ENCODE data around the gene C2orf49. TPM values are rescaled to one million over a fixed set of nuclear protein-coding genes. Genes with fewer than 3 reads are reported as not detected.

The C2orf49 gene
- total RNA-seq, 2 experiments from 2014 or later: 20.5 to 23.1 TPM

DNA sequence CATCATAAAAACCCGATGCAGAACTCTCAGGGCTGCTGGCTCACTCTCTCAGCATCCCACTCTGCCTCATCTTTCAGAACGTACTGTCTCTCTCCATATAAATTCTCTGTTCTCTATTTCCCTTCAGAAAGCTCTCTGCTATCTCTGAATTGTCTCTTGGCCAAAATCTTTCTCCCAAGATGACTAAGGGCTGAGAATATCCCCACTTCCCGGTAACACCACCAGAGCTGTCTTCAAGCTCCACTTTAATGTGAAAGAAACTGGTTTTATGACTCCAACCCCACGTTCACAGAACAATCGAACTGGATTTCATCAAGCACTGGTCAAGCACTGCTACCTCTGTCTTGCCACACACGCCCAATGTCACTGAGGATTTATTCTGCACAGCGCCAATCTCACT lies 30.2 kb upstream of the C2orf49 start:
- ATAC-seq (no peak), DNase-seq (peak; percentile 12)
- no peak overlapping the region for H3K27ac Mint-ChIP-seq
- H3K4me1 Mint-ChIP-seq: peaks cover 22% of the 10 kb centered on the region
- H3K9me3 Mint-ChIP-seq (ENCODE audit: low read depth): no peaks in the 10 kb centered on the region
- H3K36me3 Mint-ChIP-seq: peaks cover 17% of the 10 kb centered on the region
- H3K4me3 Mint-ChIP-seq: no peak overlapping the region
- H3K27me3 Mint-ChIP-seq: no peaks in the 10 kb centered on the region
- CTCF ChIA-PET: interaction anchor here (1.3 kb wide), 1 partner anchor 19 kb away, joined by 3 read pairs; no protein-coding TSS in a partner anchor

- H3K4me1 Mint-ChIP-seq: peaks cover 20% of the 10 kb centered on the region
- no peak overlapping the region for H3K27ac Mint-ChIP-seq
- ATAC-seq (no peak), DNase-seq (peak; percentile 26)
- H3K27me3 Mint-ChIP-seq: no peaks in the 10 kb centered on the region
- H3K9me3 Mint-ChIP-seq (ENCODE audit: low read depth): no peaks in the 10 kb centered on the region
- CTCF ChIA-PET: no interaction called here
- peaks cover 17% of the 10 kb centered on the region for H3K36me3 Mint-ChIP-seq
- H3K4me3 Mint-ChIP-seq: no peak overlapping the region
Measured at GRCh38 chr2:105307550-105307949, 29.8 kb upstream of the C2orf49 start.

- Mint-ChIP-seq H3K27me3 (no peaks in the 10 kb centered on the region), H3K9me3 (ENCODE audit: low read depth) (no peaks in the 10 kb centered on the region), H3K4me1 (peaks cover 16% of the 10 kb centered on the region), H3K27ac (no peak overlapping the region), H3K4me3 (no peak overlapping the region), H3K36me3 (peaks cover 17% of the 10 kb centered on the region)
- DNase-seq (peak; percentile 34), ATAC-seq (no peak)
- CTCF ChIA-PET: no interaction called here
Measured at GRCh38 chr2:105307962-105308361, 29.4 kb upstream of the C2orf49 start.

DNA sequence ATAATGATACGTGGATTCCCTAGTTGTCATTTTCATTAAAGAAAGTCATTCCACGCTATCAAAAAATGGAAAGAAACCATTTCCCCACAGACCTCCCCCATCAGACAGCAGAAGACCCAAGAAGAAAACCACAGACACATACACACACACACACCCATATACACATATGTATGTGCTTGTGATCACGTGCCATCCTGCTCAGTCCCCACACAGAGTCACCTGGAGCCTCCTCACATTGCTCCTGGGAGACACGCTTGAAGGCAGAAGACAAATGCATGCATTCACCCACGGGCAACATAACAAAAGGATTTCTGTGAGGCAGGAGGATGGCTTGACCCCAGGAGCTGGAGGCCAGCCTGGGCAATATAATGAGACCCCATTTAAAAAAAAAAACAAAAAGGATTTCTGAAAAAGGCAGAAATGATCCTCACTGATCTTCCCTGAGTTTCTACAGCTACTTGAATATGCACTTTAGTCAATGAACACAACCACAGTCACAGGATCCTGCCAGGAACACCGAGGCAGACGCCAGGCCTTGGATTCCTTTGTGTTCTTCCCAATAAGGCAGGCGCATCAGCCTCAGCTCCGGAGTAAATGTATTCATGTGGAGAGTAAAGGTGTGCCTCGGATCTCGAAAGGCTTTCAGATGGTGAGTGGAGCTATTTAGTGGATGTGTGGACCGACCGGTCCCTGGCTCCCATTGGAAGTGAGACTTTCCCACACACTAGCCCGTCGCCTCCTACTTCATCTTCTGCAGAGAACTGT lies 28.8 kb upstream of the C2orf49 start:
- peak; percentile 36 for DNase-seq
- Mint-ChIP-seq H3K27ac (no peak overlapping the region), H3K36me3 (peaks cover 17% of the 10 kb centered on the region), H3K27me3 (no peaks in the 10 kb centered on the region), H3K9me3 (ENCODE audit: low read depth) (no peaks in the 10 kb centered on the region), H3K4me3 (no peak overlapping the region), H3K4me1 (peaks cover 12% of the 10 kb centered on the region)
- no peak for ATAC-seq
- CTCF ChIA-PET: interaction anchor here (0.7 to 1.2 kb wide), 2 partner anchors 14 to 16 kb away, joined by 3 to 4 read pairs; no protein-coding TSS in a partner anchor

DNA sequence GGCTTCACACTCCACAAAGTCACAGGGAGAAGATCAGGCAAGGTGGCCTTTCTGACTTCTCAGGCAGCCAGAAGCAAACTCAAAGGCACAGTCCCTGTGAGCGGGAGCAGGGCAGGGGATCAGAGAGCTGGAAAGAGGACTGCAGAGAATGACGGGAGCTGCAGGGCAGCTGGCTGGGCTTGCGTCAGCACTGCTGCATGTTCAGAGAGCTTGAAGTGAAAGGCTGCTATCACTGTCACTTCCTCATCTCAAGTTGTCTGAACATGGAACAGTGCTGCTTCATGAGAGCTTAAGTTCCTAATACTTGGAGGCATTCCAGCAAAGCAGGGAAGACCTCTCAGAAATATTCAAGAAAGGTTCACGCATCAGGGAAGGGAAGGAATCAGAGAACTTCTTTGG lies 28.2 kb upstream of the C2orf49 start:
- CTCF ChIA-PET: interaction anchor here (0.7 to 1.2 kb wide), 2 partner anchors 14 to 16 kb away, joined by 3 to 4 read pairs; no protein-coding TSS in a partner anchor
- H3K27ac Mint-ChIP-seq: no peak overlapping the region
- H3K4me1 Mint-ChIP-seq: peaks cover 12% of the 10 kb centered on the region
- no peak overlapping the region for H3K4me3 Mint-ChIP-seq
- DNase-seq: no peak
- peaks cover 17% of the 10 kb centered on the region for H3K36me3 Mint-ChIP-seq
- no peak for ATAC-seq
- H3K9me3 Mint-ChIP-seq (ENCODE audit: low read depth): no peaks in the 10 kb centered on the region
- H3K27me3 Mint-ChIP-seq: no peaks in the 10 kb centered on the region

DNA sequence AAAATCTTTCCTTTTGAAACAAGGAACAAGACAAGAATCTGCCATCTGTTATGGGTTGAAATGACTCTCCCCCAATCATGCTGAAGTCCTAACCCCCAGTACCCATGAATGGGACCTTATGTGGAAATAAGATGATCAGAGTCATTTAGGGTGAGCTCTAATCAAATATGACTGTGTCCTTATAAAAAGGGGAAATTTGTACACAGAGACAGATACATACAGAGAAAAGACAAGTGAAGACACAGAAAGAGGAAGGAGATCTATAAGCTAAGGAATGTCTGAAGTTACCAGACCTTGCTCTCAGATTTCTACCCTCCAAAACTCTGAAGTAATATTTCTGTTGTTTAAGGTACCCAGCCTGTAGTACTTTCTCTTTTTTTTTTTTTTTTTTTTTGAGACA lies 23.5 kb upstream of the C2orf49 start:
- CTCF ChIA-PET: no interaction called here
- DNase-seq (no peak), ATAC-seq (no peak)
- Mint-ChIP-seq H3K9me3 (ENCODE audit: low read depth) (no peaks in the 10 kb centered on the region), H3K27me3 (no peaks in the 10 kb centered on the region), H3K4me1 (peaks cover 10% of the 10 kb centered on the region), H3K27ac (no peak overlapping the region), H3K36me3 (peaks cover 3% of the 10 kb centered on the region), H3K4me3 (no peak overlapping the region)

DNA sequence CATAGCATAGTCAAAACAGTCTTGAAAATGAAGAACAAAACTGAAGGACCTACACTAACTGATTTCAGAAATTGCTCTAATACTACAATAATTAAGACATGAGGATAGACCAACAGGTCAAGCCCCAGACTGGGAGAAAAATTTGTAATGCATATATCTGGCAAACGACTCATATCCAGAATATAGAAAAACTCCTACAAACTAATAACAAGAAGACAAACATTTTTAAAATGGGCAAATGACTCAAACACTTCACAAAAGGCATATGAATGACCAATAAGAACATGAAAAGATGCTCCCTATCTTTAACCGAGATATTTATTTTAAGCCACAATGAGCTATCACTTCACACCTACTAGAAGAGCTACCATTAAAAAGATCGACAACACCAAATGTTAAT lies 22.0 kb upstream of the C2orf49 start:
- DNase-seq (no peak), ATAC-seq (no peak)
- Mint-ChIP-seq H3K4me3 (no peak overlapping the region), H3K27me3 (no peaks in the 10 kb centered on the region), H3K36me3 (peaks cover 2% of the 10 kb centered on the region), H3K27ac (no peak overlapping the region), H3K9me3 (ENCODE audit: low read depth) (no peaks in the 10 kb centered on the region), H3K4me1 (peaks cover 11% of the 10 kb centered on the region)
- CTCF ChIA-PET: interaction anchor here (1.2 kb wide), 1 partner anchor 22 kb away, joined by 3 read pairs; the partner anchor contains the start of gene C2orf49

DNA sequence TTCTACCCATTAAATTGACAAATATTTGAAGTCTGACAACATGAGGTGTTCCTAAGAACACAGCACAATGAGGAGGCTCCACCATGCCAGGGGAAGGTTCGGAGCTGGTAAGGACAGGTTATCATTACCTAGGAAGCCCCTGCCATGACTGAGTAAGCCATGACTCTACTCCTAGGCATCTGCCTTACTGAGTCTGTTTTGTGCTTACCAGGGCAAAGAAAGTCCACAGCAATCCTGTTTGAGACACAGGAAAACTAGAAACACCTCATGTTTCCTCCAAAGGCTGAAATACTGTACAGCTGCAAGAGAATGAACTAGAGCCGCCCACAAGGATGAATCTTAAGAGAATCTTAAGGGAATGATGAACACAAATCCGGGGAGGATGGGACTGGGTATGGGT lies 19.4 kb upstream of the C2orf49 start:
- Mint-ChIP-seq H3K4me3 (no peak overlapping the region), H3K4me1 (peaks cover 16% of the 10 kb centered on the region), H3K36me3 (peaks cover 4% of the 10 kb centered on the region), H3K27me3 (no peaks in the 10 kb centered on the region), H3K27ac (no peak overlapping the region), H3K9me3 (ENCODE audit: low read depth) (no peaks in the 10 kb centered on the region)
- DNase-seq (no peak), ATAC-seq (no peak)
- CTCF ChIA-PET: interaction anchor here (1.1 to 1.6 kb wide), 3 partner anchors 11 to 51 kb away, joined by 3 read pairs; no protein-coding TSS in a partner anchor

GRCh38 chr2:105320651-105321215 lies 16.6 kb upstream of the C2orf49 start:
- Mint-ChIP-seq H3K36me3 (peaks cover 9% of the 10 kb centered on the region), H3K27ac (no peak overlapping the region), H3K27me3 (no peaks in the 10 kb centered on the region)

DNA sequence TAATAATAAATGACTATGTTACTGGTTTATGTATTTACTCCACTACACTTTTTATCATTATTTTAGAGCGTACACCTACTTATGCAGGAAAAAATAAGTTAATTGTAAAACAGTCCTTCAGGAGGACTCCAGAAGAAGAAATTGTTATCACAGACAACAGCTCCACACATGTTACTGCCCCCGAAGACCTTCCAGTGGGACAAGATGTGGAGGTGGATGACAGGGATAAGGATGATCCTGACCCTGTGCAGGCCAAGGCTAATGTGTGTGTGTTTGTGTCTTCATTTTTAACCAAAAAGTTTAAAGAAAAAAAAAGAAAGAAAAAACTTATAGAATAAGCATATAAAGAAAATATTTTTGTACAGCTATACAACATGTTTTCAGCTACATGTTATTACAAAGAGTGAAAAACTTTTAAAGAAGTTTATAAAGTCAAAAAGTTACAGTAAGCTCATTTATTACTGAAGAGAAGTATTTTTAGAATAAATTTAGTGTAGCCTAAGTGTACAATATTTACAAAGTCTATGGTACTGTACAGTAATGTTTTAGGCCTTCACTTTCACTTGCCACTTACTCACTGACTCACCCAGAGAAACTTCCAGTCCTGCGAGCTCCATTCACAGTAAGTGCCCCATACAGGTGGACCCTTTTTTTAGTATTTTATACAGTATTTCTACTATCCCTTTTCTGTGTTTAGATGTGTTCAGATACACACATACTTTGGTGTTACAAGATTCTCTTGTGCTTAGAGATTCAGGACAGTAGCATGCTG lies 15.3 kb upstream of the C2orf49 start:
- CTCF ChIA-PET: interaction anchor here (0.8 to 1.4 kb wide), 3 partner anchors 11 to 84 kb away, joined by 3 to 5 read pairs (median 3); no protein-coding TSS in a partner anchor
- Mint-ChIP-seq H3K9me3 (ENCODE audit: low read depth) (no peaks in the 10 kb centered on the region), H3K36me3 (peaks cover 12% of the 10 kb centered on the region), H3K4me3 (no peak overlapping the region), H3K4me1 (peaks cover 24% of the 10 kb centered on the region), H3K27ac (no peak overlapping the region), H3K27me3 (no peaks in the 10 kb centered on the region)
- ATAC-seq (no peak), DNase-seq (no peak)

More at GRCh38 chr2:105320651-105321215, 16.6 kb upstream of the C2orf49 start:
- Mint-ChIP-seq H3K4me3 (no peak overlapping the region), H3K4me1 (peaks cover 22% of the 10 kb centered on the region), H3K9me3 (ENCODE audit: low read depth) (no peaks in the 10 kb centered on the region)
- DNase-seq (no peak), ATAC-seq (no peak)
- CTCF ChIA-PET: interaction anchor here (1.1 kb wide), 1 partner anchor 21 kb away, joined by 3 read pairs; no protein-coding TSS in a partner anchor

- Mint-ChIP-seq H3K4me1 (peaks cover 29% of the 10 kb centered on the region), H3K27me3 (no peaks in the 10 kb centered on the region), H3K9me3 (ENCODE audit: low read depth) (no peaks in the 10 kb centered on the region), H3K36me3 (peaks cover 12% of the 10 kb centered on the region), H3K4me3 (no peak overlapping the region), H3K27ac (no peak overlapping the region)
- no peak for ATAC-seq
- DNase-seq: no peak
- CTCF ChIA-PET: interaction anchor here (1.1 to 1.4 kb wide), 2 partner anchors 12 to 85 kb away, joined by 3 to 5 read pairs; no protein-coding TSS in a partner anchor
Measured at GRCh38 chr2:105323111-105323510, 14.2 kb upstream of the C2orf49 start.

DNA sequence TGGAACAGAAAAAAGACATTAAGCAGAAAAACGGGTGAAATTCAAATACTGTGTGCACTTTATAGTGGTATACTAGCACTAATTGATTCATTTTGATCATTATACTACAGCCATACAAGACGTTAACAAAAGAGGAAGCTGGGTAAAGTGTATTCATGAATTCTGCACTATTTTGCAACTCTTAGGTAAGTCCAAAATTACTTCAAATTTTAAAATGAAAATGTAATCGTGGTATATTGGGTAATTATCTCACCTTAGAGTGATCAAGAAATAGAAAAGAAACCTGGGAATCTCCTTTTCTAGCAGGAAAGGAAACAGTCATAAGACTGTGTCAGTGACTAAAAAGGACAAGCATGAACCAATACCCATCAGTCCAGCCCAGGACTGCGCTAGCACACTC lies 13.2 kb upstream of the C2orf49 start:
- H3K36me3 Mint-ChIP-seq: peaks cover 12% of the 10 kb centered on the region
- H3K27ac Mint-ChIP-seq: no peak overlapping the region
- ATAC-seq: no peak
- no peaks in the 10 kb centered on the region for H3K27me3 Mint-ChIP-seq
- no peak for DNase-seq
- no peaks in the 10 kb centered on the region for H3K9me3 Mint-ChIP-seq (ENCODE audit: low read depth)
- CTCF ChIA-PET: interaction anchor here (1.5 kb wide), 1 partner anchor 36 kb away, joined by 3 read pairs; no protein-coding TSS in a partner anchor
- peaks cover 36% of the 10 kb centered on the region for H3K4me1 Mint-ChIP-seq
- no peak overlapping the region for H3K4me3 Mint-ChIP-seq

DNA sequence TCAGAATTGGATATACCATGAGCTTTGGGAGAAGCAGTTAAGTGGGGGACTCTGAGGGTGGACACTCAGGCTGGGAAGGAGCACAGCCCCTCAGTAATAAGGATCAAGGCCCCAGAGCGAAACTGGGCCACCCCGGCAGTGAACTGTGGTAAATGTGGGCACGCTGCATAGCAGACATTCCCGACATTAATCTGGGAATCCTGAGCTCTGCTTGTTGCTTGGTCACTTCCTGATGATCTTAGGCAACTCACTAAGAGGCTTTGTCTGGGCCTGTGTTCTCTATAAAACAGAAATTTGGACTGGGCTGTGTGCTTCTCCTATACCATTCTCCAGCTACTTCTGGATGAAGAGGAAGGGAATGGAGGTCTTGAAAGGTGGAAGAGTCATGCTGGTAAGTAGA lies 12.6 kb upstream of the C2orf49 start:
- Mint-ChIP-seq H3K9me3 (ENCODE audit: low read depth) (no peaks in the 10 kb centered on the region), H3K27ac (no peak overlapping the region), H3K27me3 (no peaks in the 10 kb centered on the region), H3K4me3 (no peak overlapping the region), H3K4me1 (peaks cover 37% of the 10 kb centered on the region), H3K36me3 (peaks cover 12% of the 10 kb centered on the region)
- no peak for DNase-seq
- no peak for ATAC-seq
- CTCF ChIA-PET: interaction anchor here (1.5 kb wide), 1 partner anchor 37 kb away, joined by 3 read pairs; no protein-coding TSS in a partner anchor
